NCI-H1417 treated with DMSO at 0.1 percent for 48 hours (cell line): Measurements from ENCODE around the gene PSMB3.
"Not testable (repeated sequence)": the region's sequence is repeated elsewhere in the genome, so short reads cannot be mapped to it uniquely, and the experiment has no call there.

Experiments
- DNase-seq: peaks from one replicate; lab custom pipeline; 2025; lab: John Stamatoyannopoulos, UW

The PSMB3 gene

GRCh38 chr17:38716368-38717005 is 36.1 kb upstream of the PSMB3 start:
- DNase-seq: no peak

GRCh38 chr17:38717139-38717745 is 35.3 kb upstream of the PSMB3 start:
- no peak for DNase-seq

- DNase-seq: no peak
Measured at GRCh38 chr17:38719289-38719942, 33.1 kb upstream of the PSMB3 start.

- no peak for DNase-seq
Measured at GRCh38 chr17:38719943-38720641, 32.4 kb upstream of the PSMB3 start.

- no peak for DNase-seq
Measured at GRCh38 chr17:38720941-38721340, 31.6 kb upstream of the PSMB3 start.

GRCh38 chr17:38721802-38722201 is 30.7 kb upstream of the PSMB3 start:
- no peak for DNase-seq

GRCh38 chr17:38724337-38724988 is 28.1 kb upstream of the PSMB3 start:
- DNase-seq: peak; percentile 21

GRCh38 chr17:38725066-38725465 is 27.5 kb upstream of the PSMB3 start:
- no peak for DNase-seq

- DNase-seq: not testable (repeated sequence)
Measured at GRCh38 chr17:38726145-38726544, 26.4 kb upstream of the PSMB3 start.

- DNase-seq: no peak
Measured at GRCh38 chr17:38727736-38728135, 24.8 kb upstream of the PSMB3 start.

- no peak for DNase-seq
Measured at GRCh38 chr17:38728290-38728831, 24.2 kb upstream of the PSMB3 start.

GRCh38 chr17:38729368-38729885 is 23.1 kb upstream of the PSMB3 start:
- DNase-seq: no peak

GRCh38 chr17:38729886-38730525 is 22.5 kb upstream of the PSMB3 start, which contains the start of gene CISD3:
Gene CISD3, plus strand, starts transcription at chr17:38730341. Its CDS starts 18 bp downstream, at chr17:38730359.
- DNase-seq: no peak

- DNase-seq: no peak
Measured at GRCh38 chr17:38730526-38731379, 21.8 kb upstream of the PSMB3 start.

GRCh38 chr17:38731526-38732294 is 20.8 kb upstream of the PSMB3 start:
- DNase-seq: no peak

GRCh38 chr17:38732376-38733281 is 19.9 kb upstream of the PSMB3 start:
- no peak for DNase-seq

GRCh38 chr17:38733282-38733981 is 19.1 kb upstream of the PSMB3 start:
- no peak for DNase-seq
